GM21717 (cell line): ENCODE measurements around the gene ATP8A2.

ENCODE experiments used
- ATAC-seq: cut with Tn5 transposase; IDR thresholded peaks from one replicate; pipeline ENCODE4 v1.9.1; 2021; ENCODE audit warnings: mild to moderate bottlenecking, moderate library complexity; ENCODE audit not compliant: unreplicated experiment

Gene ATP8A2

GRCh38 chr13:25608181-25608580 lies 236.4 kb downstream of the ATP8A2 start:
- ATAC-seq, result no peak

- no peak for ATAC-seq
Measured at GRCh38 chr13:25616674-25617073, 244.9 kb downstream of the ATP8A2 start.

- no peak for ATAC-seq
Measured at GRCh38 chr13:25619897-25620296, 248.1 kb downstream of the ATP8A2 start.

GRCh38 chr13:25625414-25625813 lies 253.6 kb downstream of the ATP8A2 start:
- ATAC-seq, result no peak

GRCh38 chr13:25630329-25630900 lies 258.6 kb downstream of the ATP8A2 start:
- ATAC-seq, result no peak

- ATAC-seq, result no peak
Measured at GRCh38 chr13:25632166-25632888, 260.6 kb downstream of the ATP8A2 start.

- no peak for ATAC-seq
Measured at GRCh38 chr13:25633093-25633492, 261.3 kb downstream of the ATP8A2 start.

GRCh38 chr13:25645681-25646080 lies 273.9 kb downstream of the ATP8A2 start:
- ATAC-seq, result no peak

GRCh38 chr13:25649001-25649633 lies 277.3 kb downstream of the ATP8A2 start:
- ATAC-seq, result no peak

GRCh38 chr13:25652764-25653163 lies 281.0 kb downstream of the ATP8A2 start:
- no peak for ATAC-seq

- no peak for ATAC-seq
Measured at GRCh38 chr13:25654322-25654721, 282.5 kb downstream of the ATP8A2 start.

- ATAC-seq, result no peak
Measured at GRCh38 chr13:25657157-25657556, 285.4 kb downstream of the ATP8A2 start.

- ATAC-seq, result no peak
Measured at GRCh38 chr13:25659091-25659795, 287.5 kb downstream of the ATP8A2 start.

- no peak for ATAC-seq
Measured at GRCh38 chr13:25660996-25661395, 289.2 kb downstream of the ATP8A2 start.

- ATAC-seq, result no peak
Measured at GRCh38 chr13:25662516-25662915, 290.7 kb downstream of the ATP8A2 start.

- ATAC-seq, result no peak
Measured at GRCh38 chr13:25668345-25668744, 296.6 kb downstream of the ATP8A2 start.

GRCh38 chr13:25673711-25674110 lies 301.9 kb downstream of the ATP8A2 start:
- ATAC-seq, result no peak

GRCh38 chr13:25674371-25674770 lies 302.6 kb downstream of the ATP8A2 start:
- no peak for ATAC-seq

GRCh38 chr13:25675060-25675459 lies 303.3 kb downstream of the ATP8A2 start:
- no peak for ATAC-seq

GRCh38 chr13:25677956-25678355 lies 306.2 kb downstream of the ATP8A2 start:
- no peak for ATAC-seq

GRCh38 chr13:25678398-25678797 lies 306.6 kb downstream of the ATP8A2 start:
- no peak for ATAC-seq

- no peak for ATAC-seq
Measured at GRCh38 chr13:25679159-25679558, 307.4 kb downstream of the ATP8A2 start.
